ENCODE measurements around the gene EXPH5. TPM values are rescaled to one million over a fixed set of nuclear protein-coding genes. Genes with fewer than 3 reads are reported as not detected.

EXPH5 gene
- total RNA-seq, 1 experiment from 2014 or later, result 18.1 TPM

DNA sequence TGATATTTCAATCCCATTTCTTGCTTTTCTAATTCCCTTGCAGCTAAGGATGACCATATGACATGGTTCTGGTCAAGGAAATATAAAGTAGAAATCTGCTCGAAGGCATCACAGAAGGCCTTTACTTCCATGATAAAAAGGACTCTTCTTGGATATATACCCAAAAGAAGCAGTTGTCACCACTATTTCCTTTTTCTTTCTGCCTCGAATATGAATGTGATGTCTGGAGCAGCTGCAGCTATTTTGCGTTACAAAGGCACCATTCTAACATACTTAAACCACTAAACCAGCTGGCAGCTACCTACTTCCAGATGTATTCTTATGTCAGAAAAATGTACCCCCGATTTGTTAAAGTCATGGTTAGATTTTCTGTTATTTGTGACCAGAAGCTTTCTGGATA, 18.9 kb downstream of the EXPH5 start:
- ChIA-PET POLR2A (no interaction called here), CTCF (interaction anchor here (0.6 kb wide), 1 partner anchor 45 kb away, joined by 4 read pairs; no protein-coding TSS in a partner anchor)
- no peaks in the 10 kb centered on the region for H3K9me3 ChIP-seq
- TF ChIP-seq CTCF (IDR thresholded peaks at IDR 0.05; ENCODE audit: insufficient read depth in 1 of 2, low read depth in 1 of 2, low read length in 1 of 2, severe bottlenecking in 1 of 2, unreplicated experiment in 1 of 2), result no peak
- peaks cover 12% of the 10 kb centered on the region for H3K9me3 Mint-ChIP-seq (ENCODE audit: unreplicated experiment)
- H3K27ac Mint-ChIP-seq (ENCODE audit: unreplicated experiment), result no peak overlapping the region
- no peak overlapping the region for H3K4me3 ChIP-seq (ENCODE audit: low read depth, low read length)
- DNase-seq, result no peak
- no TSS peak for BruUV-seq (replicated peaks)
- H3K36me3 ChIP-seq (ENCODE audit: control insufficient read depth, insufficient read depth, low read length), result no peaks in the 10 kb centered on the region; the same call in 1 of the 2 replicates
- no peaks in the 10 kb centered on the region for H3K27me3 ChIP-seq (replicated peaks; ENCODE audit: control insufficient read depth, insufficient read depth, low read length)
- no peak overlapping the region for H3K4me3 Mint-ChIP-seq (ENCODE audit: unreplicated experiment)
- intact Hi-C loops (cut with micrococcal nuclease; ENCODE audit: unreplicated experiment), result loop anchor here (5.0 kb wide), 1 partner anchor 77 kb away; the partner anchor contains the start of gene POGLUT3
- H3K27me3 Mint-ChIP-seq (ENCODE audit: insufficient read depth, unreplicated experiment), result no peaks in the 10 kb centered on the region
- peaks cover 19% of the 10 kb centered on the region for H3K4me1 ChIP-seq
- H3K36me3 Mint-ChIP-seq (ENCODE audit: insufficient read depth, unreplicated experiment), result peaks cover 8% of the 10 kb centered on the region
- peaks cover 24% of the 10 kb centered on the region for H3K4me1 Mint-ChIP-seq (ENCODE audit: low read depth, unreplicated experiment)

GRCh38 chr11:108571001-108571400, 22.6 kb downstream of the EXPH5 start:
- no peak for TF ChIP-seq CTCF (IDR thresholded peaks at IDR 0.05; ENCODE audit: insufficient read depth in 1 of 2, low read depth in 1 of 2, low read length in 1 of 2, severe bottlenecking in 1 of 2, unreplicated experiment in 1 of 2)
- no peaks in the 10 kb centered on the region for H3K9me3 Mint-ChIP-seq (ENCODE audit: unreplicated experiment)
- ChIA-PET CTCF (no interaction called here), POLR2A (no interaction called here)
- peak overlapping the region; percentile 33 for H3K27ac Mint-ChIP-seq (ENCODE audit: unreplicated experiment)
- Histone ChIP-seq H3K27me3 (replicated peaks; ENCODE audit: control insufficient read depth, insufficient read depth, low read length) (no peaks in the 10 kb centered on the region), H3K36me3 (ENCODE audit: control insufficient read depth, insufficient read depth, low read length) (no peaks in the 10 kb centered on the region; the same call in 1 of the 2 replicates), H3K4me3 (ENCODE audit: low read depth, low read length) (no peak overlapping the region), H3K9me3 (no peaks in the 10 kb centered on the region), H3K4me1 (peaks cover 19% of the 10 kb centered on the region)
- intact Hi-C loops (cut with micrococcal nuclease; ENCODE audit: unreplicated experiment), result loop anchor here (5.0 kb wide), 1 partner anchor 74 kb away; the partner anchor contains the start of gene POGLUT3
- DNase-seq, result no peak
- no peak overlapping the region for H3K4me3 Mint-ChIP-seq (ENCODE audit: unreplicated experiment)
- H3K27me3 Mint-ChIP-seq (ENCODE audit: insufficient read depth, unreplicated experiment), result no peaks in the 10 kb centered on the region
- H3K4me1 Mint-ChIP-seq (ENCODE audit: low read depth, unreplicated experiment), result peaks cover 24% of the 10 kb centered on the region
- H3K36me3 Mint-ChIP-seq (ENCODE audit: insufficient read depth, unreplicated experiment), result no peaks in the 10 kb centered on the region
- BruUV-seq (replicated peaks), result no TSS peak

DNA sequence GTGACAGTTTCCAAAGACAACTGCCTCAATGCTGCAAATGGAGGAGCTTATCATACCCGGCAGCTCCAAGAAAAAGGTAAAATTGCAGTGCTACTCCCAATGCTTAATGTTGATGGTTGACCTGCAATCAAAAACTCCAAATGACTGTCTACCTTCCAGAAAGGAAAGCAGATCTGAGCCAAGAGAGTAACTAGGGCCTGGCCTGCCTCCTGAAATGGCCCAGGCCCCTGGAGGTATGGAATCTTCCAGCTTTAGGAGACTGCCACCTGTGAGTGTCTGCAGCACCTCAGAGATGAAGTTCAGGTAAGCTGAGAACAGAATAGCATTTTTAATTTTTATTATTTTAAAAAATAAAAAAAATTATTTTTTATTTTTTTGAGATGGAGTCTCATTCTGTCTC, 23.7 kb downstream of the EXPH5 start:
- POLR2A ChIA-PET, result no interaction called here
- Mint-ChIP-seq H3K4me1 (ENCODE audit: low read depth, unreplicated experiment) (peaks cover 24% of the 10 kb centered on the region), H3K36me3 (ENCODE audit: insufficient read depth, unreplicated experiment) (no peaks in the 10 kb centered on the region), H3K27ac (ENCODE audit: unreplicated experiment) (no peak overlapping the region), H3K9me3 (ENCODE audit: unreplicated experiment) (no peaks in the 10 kb centered on the region), H3K27me3 (ENCODE audit: insufficient read depth, unreplicated experiment) (no peaks in the 10 kb centered on the region), H3K4me3 (ENCODE audit: unreplicated experiment) (no peak overlapping the region)
- no peak overlapping the region for H3K4me3 ChIP-seq (ENCODE audit: low read depth, low read length)
- CTCF ChIA-PET, result no interaction called here
- no peak for TF ChIP-seq CTCF (IDR thresholded peaks at IDR 0.05; ENCODE audit: insufficient read depth in 1 of 2, low read depth in 1 of 2, low read length in 1 of 2, severe bottlenecking in 1 of 2, unreplicated experiment in 1 of 2)
- H3K27me3 ChIP-seq (replicated peaks; ENCODE audit: control insufficient read depth, insufficient read depth, low read length), result no peaks in the 10 kb centered on the region
- intact Hi-C loops (cut with micrococcal nuclease; ENCODE audit: unreplicated experiment), result loop anchor here (5.0 kb wide), 1 partner anchor 73 kb away; the partner anchor contains the start of gene POGLUT3
- no TSS peak for BruUV-seq (replicated peaks)
- peaks cover 19% of the 10 kb centered on the region for H3K4me1 ChIP-seq
- no peak for DNase-seq
- H3K9me3 ChIP-seq, result no peaks in the 10 kb centered on the region
- no peaks in the 10 kb centered on the region for H3K36me3 ChIP-seq (ENCODE audit: control insufficient read depth, insufficient read depth, low read length)

Measured in Caco-2 (cell line).